Measurements from ENCODE around the gene LRRN4CL.

GRCh38 chr11:62646825-62647608 is 42.3 kb downstream of the LRRN4CL start:
- TF ChIP-seq CTCF (conservative IDR thresholded peaks at IDR 0.05 in 1 of 2, IDR thresholded peaks at IDR 0.05 in 1 of 2; ENCODE audit: extremely low read depth in 1 of 2, insufficient read depth in 1 of 2, low read depth in 1 of 2, low read length in 2 of 2) (no peak), EZH2 (IDR thresholded peaks at IDR 0.05; ENCODE audit: borderline replicate concordance, low read length) (no peak)
